Stimulated activated CD8-positive, alpha-beta memory T cell treated with anti-CD3 and anti-CD28 coated beads, Interleukin-12 subunit alpha, Interleukin-12 subunit beta, amount 100 ng/mL, for 24 hours (primary cell): Measurements from ENCODE around the gene TTC38.
"Not testable (repeated sequence)": the region's sequence is repeated elsewhere in the genome, so short reads cannot be mapped to it uniquely, and the experiment has no call there.

Source experiments
- DNase-seq: peaks from one replicate; pipeline ENCODE4 v3.0.0-alpha.2; 2020; ENCODE audit errors: extremely low read depth

TTC38 gene

GRCh38 chr22:46246178-46246577 is 21.6 kb upstream of the TTC38 start:
- no peak for DNase-seq

- DNase-seq, result no peak
These were observed 20.3 kb upstream of the TTC38 start for GRCh38 chr22:46247443-46247975.

GRCh38 chr22:46250035-46250782 is 17.6 kb upstream of the TTC38 start, which contains the start of gene CDPF1:
Gene CDPF1, minus strand, starts transcription at chr22:46250293. Its CDS starts 2,009 bp downstream, at chr22:46248284.
- peak; percentile 79 for DNase-seq

GRCh38 chr22:46250783-46251125 is 17.1 kb upstream of the TTC38 start:
- DNase-seq, result no peak

GRCh38 chr22:46251266-46251665 is 16.5 kb upstream of the TTC38 start:
- DNase-seq, result no peak

- DNase-seq, result no peak
These were observed 15.9 kb upstream of the TTC38 start for GRCh38 chr22:46251816-46252380.

- no peak for DNase-seq
These were observed 11.3 kb upstream of the TTC38 start for GRCh38 chr22:46256358-46256958.

- no peak for DNase-seq
These were observed 8.4 kb upstream of the TTC38 start for GRCh38 chr22:46259374-46259773.

GRCh38 chr22:46260038-46260437 is 7.8 kb upstream of the TTC38 start:
- DNase-seq, result no peak

- no peak for DNase-seq
These were observed 5.2 kb upstream of the TTC38 start for GRCh38 chr22:46262449-46263215.

GRCh38 chr22:46263216-46263590 is 4.6 kb upstream of the TTC38 start, which contains the start of gene PKDREJ:
Gene PKDREJ, minus strand, starts transcription at chr22:46263343. Its CDS starts 21 bp downstream, at chr22:46263322.
- no peak for DNase-seq

GRCh38 chr22:46264520-46264919 is 3.3 kb upstream of the TTC38 start:
- not testable (repeated sequence) for DNase-seq

GRCh38 chr22:46265627-46266026 is 2.2 kb upstream of the TTC38 start:
- DNase-seq, result not testable (repeated sequence)

GRCh38 chr22:46269564-46269963 is 1.8 kb downstream of the TTC38 start:
- DNase-seq, result no peak

GRCh38 chr22:46272196-46272595 is 4.4 kb downstream of the TTC38 start:
- DNase-seq, result no peak

- no peak for DNase-seq
These were observed 5.1 kb downstream of the TTC38 start for GRCh38 chr22:46272762-46273431.

- no peak for DNase-seq
These were observed 5.8 kb downstream of the TTC38 start for GRCh38 chr22:46273432-46274148.

GRCh38 chr22:46274381-46274780 is 6.6 kb downstream of the TTC38 start:
- DNase-seq, result no peak

GRCh38 chr22:46275455-46276122 is 7.8 kb downstream of the TTC38 start:
- DNase-seq, result no peak

GRCh38 chr22:46276563-46276962 is 8.8 kb downstream of the TTC38 start:
- no peak for DNase-seq
